ENCODE measurements around the gene ARFGAP1. TPM values are rescaled to one million over a fixed set of nuclear protein-coding genes. Genes with fewer than 3 reads are reported as not detected.

The ARFGAP1 gene
- total and polyA plus RNA-seq, 2 of the 8 experiments (the other 6 are each of a cell fraction or from before 2014, with no cell fraction given), result 93.7 to 100 TPM

DNA sequence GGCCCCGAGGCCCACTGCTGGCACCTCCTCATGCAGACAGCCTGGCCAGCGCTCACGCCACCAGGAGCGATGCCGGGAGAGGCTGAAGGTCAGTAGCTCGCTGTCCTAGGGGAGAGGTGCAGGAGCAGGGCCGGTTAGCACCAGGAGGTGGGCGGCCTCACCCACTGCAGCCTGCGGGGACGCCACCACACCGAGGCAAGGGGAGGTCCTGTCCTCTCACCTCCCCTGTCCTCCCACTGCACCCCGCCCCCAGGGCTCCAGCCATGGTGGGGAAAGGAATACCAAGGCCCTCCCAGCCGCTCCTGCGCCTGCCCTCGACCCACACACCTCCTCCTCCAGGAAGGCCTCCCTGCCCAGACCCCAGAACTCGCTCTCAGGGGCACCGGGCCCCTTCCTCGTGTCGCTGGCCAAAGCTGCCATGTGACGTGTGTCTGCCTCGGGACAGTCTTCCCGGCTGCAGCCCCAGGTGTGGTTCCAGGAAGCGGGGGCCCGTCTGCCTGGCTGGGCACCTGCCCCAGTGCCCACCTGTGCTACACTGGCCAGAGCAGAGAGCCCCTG is 24.9 kb upstream of the ARFGAP1 start (continued):
- TF ChIP-seq CTCF (IDR thresholded peaks at IDR 0.05; ENCODE audit: control extremely low read depth in 1 of 3, insufficient read depth in 1 of 3, low read depth in 1 of 3, low read length in 3 of 3) (no peak), TAF7 (optimal IDR thresholded peaks at IDR 0.05; ENCODE audit: borderline replicate concordance, low read depth, low read length) (no peak)
